Cortex of kidney (tissue), 1 donor: ENCODE results near the gene SLBP.

Experiments
- DNase-seq: peaks from one replicate; lab custom pipeline; 2025; lab: John Stamatoyannopoulos, UW

The SLBP gene

GRCh38 chr4:1727117-1728031 lies 15.3 kb upstream of the SLBP start:
- DNase-seq, result no peak

GRCh38 chr4:1726146-1726934 lies 14.2 kb upstream of the SLBP start:
- DNase-seq, result no peak

- DNase-seq, result no peak
Measured at GRCh38 chr4:1725521-1725920, 13.4 kb upstream of the SLBP start.

- no peak for DNase-seq
Measured at GRCh38 chr4:1723131-1723801, 11.1 kb upstream of the SLBP start.

GRCh38 chr4:1722551-1723118 lies 10.5 kb upstream of the SLBP start:
- DNase-seq, result no peak

- DNase-seq, result no peak
Measured at GRCh38 chr4:1721666-1722550, 9.8 kb upstream of the SLBP start.

GRCh38 chr4:1721003-1721665 lies 9.0 kb upstream of the SLBP start, which contains the start of the genes TACC3 and TMEM129:
Gene TACC3, plus strand, starts transcription at chr4:1721521. Its CDS starts 1,901 bp downstream, at chr4:1723422.
Gene TMEM129, minus strand, starts transcription at chr4:1721323. Its CDS starts 486 bp downstream, at chr4:1720837.
- peak; percentile 98 for DNase-seq

- DNase-seq, result no peak
Measured at GRCh38 chr4:1720163-1720983, 8.3 kb upstream of the SLBP start.

- DNase-seq, result no peak
Measured at GRCh38 chr4:1718095-1718850, 6.2 kb upstream of the SLBP start.

GRCh38 chr4:1717129-1718094 lies 5.3 kb upstream of the SLBP start:
- no peak for DNase-seq

GRCh38 chr4:1716065-1716945 lies 4.2 kb upstream of the SLBP start:
- DNase-seq, result no peak

GRCh38 chr4:1715002-1715758 lies 3.1 kb upstream of the SLBP start:
- no peak for DNase-seq

GRCh38 chr4:1714303-1715001 lies 2.3 kb upstream of the SLBP start:
- DNase-seq, result no peak

GRCh38 chr4:1713003-1713851 lies 1.1 kb upstream of the SLBP start:
- no peak for DNase-seq
